ENCODE results near the gene RASA2.
"Not testable (repeated sequence)": the region's sequence is repeated elsewhere in the genome, so short reads cannot be mapped to it uniquely, and the experiment has no call there.

- not testable (repeated sequence) for TF ChIP-seq CTCF (IDR thresholded peaks at IDR 0.05); SMC3 (IDR thresholded peaks at IDR 0.05; ENCODE audit: low read depth, low read length); TAF1 (IDR thresholded peaks at IDR 0.05; ENCODE audit: borderline replicate concordance, low read depth, low read length); CHD2 (IDR thresholded peaks at IDR 0.05; ENCODE audit: low read length, partially characterized antibody); EZH2phosphoT487 (IDR thresholded peaks at IDR 0.05; ENCODE audit: borderline replicate concordance, low read depth); FOXJ3 (CRISPR knock-in tag; IDR thresholded peaks at IDR 0.05); RAD21 (IDR thresholded peaks at IDR 0.05; ENCODE audit: low read length); ELF1 (IDR thresholded peaks at IDR 0.05)
Observed at GRCh38 chr3:141536017-141536416, 49.2 kb downstream of the RASA2 start.
